Left cardiac atrium (tissue), 2 donors: Measurements from ENCODE around the gene USO1. TPM values are rescaled to one million over a fixed set of nuclear protein-coding genes. Genes with fewer than 3 reads are reported as not detected.

Experiments used
- total RNA-seq, 2 donors: library from RNA; stranded (reverse); fragmentation: NEBNext Ultra II Directional; extraction: Animal tissue kit (Norgen Biotek cat#: 25700); gene quantifications; one replicate each; pipeline ENCODE4 v1.2.1, GENCODE V29; 2021
- donor health status: DM: no; HTN: yes; CAD: no; lungs with severe emphysema.
- donor health status: DM: yes; HTN: yes; CAD: no.

The USO1 gene
- total RNA-seq, 2 donors from 2014 or later: 77.9 to 84.5 TPM

Other genes starting within 250 kb of the USO1 start
- gene RCHY1, start 210.2 kb upstream of the USO1 start, total RNA-seq: 10 to 100 TPM; 52.3 to 57.3 TPM
- 10 to 100 TPM; 16.2 to 20.3 TPM for gene THAP6, start 210.1 kb upstream of the USO1 start, total RNA-seq
- gene ODAPH, start 168.5 kb upstream of the USO1 start, total RNA-seq: not detected
- under 1 TPM; 0.62 to 0.65 TPM for gene CDKL2, start 94.0 kb upstream of the USO1 start, total RNA-seq
- gene G3BP2, start 51.2 kb upstream of the USO1 start, total RNA-seq: 100 to 1,000 TPM in 1 of 2 donors, 10 to 100 TPM in 1; 68.5 to 110 TPM
- gene PPEF2, start 177.9 kb downstream of the USO1 start, total RNA-seq: not detected
- gene NAAA, start 216.4 kb downstream of the USO1 start, total RNA-seq: 10 to 100 TPM; 12.3 to 13.8 TPM